BJ (cell line): ENCODE results near the gene PIGM. TPM values are rescaled to one million over a fixed set of nuclear protein-coding genes. Genes with fewer than 3 reads are reported as not detected.

Experiments used
- CTCF ChIA-PET: fragments of 350-600 bp; formaldehyde crosslinking; extraction: SDS; loops from one replicate; lab custom pipeline; 2021; ENCODE audit warnings: antibody characterized with exemption, inconsistent platforms; lab: Yijun Ruan, JAX
- POLR2A ChIA-PET: fragments of 300-600 bp; sonication (Branson Sonifier 250); formaldehyde crosslinking; extraction: SDS; loops from one replicate; lab custom pipeline; 2021; ENCODE audit warnings: antibody characterized with exemption; lab: Charles Lee
- DNase-seq: peaks from one replicate; pipeline ENCODE4 v3.0.0-alpha.2; 2011; ENCODE audit warnings: low read depth
- H3K27me3 ChIP-seq: 2 replicates; pipeline ENCODE4 v1.6.0; 2011; ENCODE audit warnings: low read length; ENCODE audit not compliant: control insufficient read depth, insufficient read depth
- H3K36me3 ChIP-seq: 2 replicates; pipeline ENCODE4 v1.5.1; 2011; ENCODE audit warnings: low read length; ENCODE audit not compliant: control insufficient read depth, insufficient read depth
- H3K4me3 ChIP-seq: 2 replicates; pipeline ENCODE4 v1.5.1; 2011; ENCODE audit warnings: low read depth, mild to moderate bottlenecking, control low read depth, low read length
- CTCF ChIP-seq: IDR thresholded peaks from 2 replicates; pipeline ENCODE4 v1.5.1; 2011; ENCODE audit warnings: low read depth, mild to moderate bottlenecking, control low read depth, inconsistent platforms, low read length, moderate library complexity; ENCODE audit not compliant: insufficient read depth
- polyA plus RNA-seq: library from polyadenylated mRNA; depleted of rRNA; stranded (reverse); fragments of >200 nt; gene quantifications from 2 replicates; pipeline ENCODE4 v1.2.3, GENCODE V29; 2011

Gene PIGM
- polyA plus RNA-seq, 1 experiment: 3.5 TPM

- ChIA-PET POLR2A (no interaction called here), CTCF (interaction anchor here (1.1 to 2.0 kb wide), 2 partner anchors 18 to 189 kb away, joined by 3 to 9 read pairs; no protein-coding TSS in a partner anchor)
- H3K36me3 ChIP-seq: no peaks in the 10 kb centered on the region
- H3K27me3 ChIP-seq: peaks cover 2% of the 10 kb centered on the region
- no peak overlapping the region for H3K4me3 ChIP-seq
- no peak for TF ChIP-seq CTCF
- DNase-seq: no peak
Observed at GRCh38 chr1:159988006-159988405, 43.8 kb downstream of the PIGM start.

GRCh38 chr1:159987186-159987585 is 44.6 kb downstream of the PIGM start:
- H3K36me3 ChIP-seq: no peaks in the 10 kb centered on the region
- TF ChIP-seq CTCF: no peak
- no peak overlapping the region for H3K4me3 ChIP-seq
- DNase-seq: no peak
- peaks cover 2% of the 10 kb centered on the region for H3K27me3 ChIP-seq
- CTCF ChIA-PET: interaction anchor here (0.9 to 2.4 kb wide), 3 partner anchors 8 to 49 kb away, joined by 3 to 10 read pairs (median 3); no protein-coding TSS in a partner anchor
- POLR2A ChIA-PET: no interaction called here

DNA sequence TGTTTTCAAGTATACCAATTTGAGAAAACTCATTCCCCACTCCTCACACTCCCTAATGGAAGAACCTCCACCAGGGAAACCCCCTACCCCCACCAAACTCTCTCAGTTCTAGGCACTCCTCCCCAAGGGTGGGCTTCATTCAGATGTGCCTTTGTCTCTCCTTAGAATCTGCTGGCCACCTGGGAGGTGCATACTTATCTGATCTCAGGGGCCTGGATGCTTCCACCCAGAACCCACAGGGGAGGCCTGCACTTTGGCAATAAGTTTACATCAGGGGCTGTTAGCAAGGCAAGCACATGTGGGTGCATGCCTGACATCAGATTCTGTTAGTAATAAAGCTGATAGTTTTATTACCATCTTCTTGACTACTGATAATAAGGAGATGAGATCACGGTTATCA is 45.3 kb downstream of the PIGM start:
- CTCF ChIA-PET: interaction anchor here (0.9 to 2.4 kb wide), 3 partner anchors 9 to 48 kb away, joined by 3 to 10 read pairs (median 3); no protein-coding TSS in a partner anchor
- DNase-seq: no peak
- no peak for TF ChIP-seq CTCF
- Histone ChIP-seq H3K4me3 (no peak overlapping the region), H3K27me3 (peaks cover 2% of the 10 kb centered on the region), H3K36me3 (no peaks in the 10 kb centered on the region)
- POLR2A ChIA-PET: no interaction called here

DNA sequence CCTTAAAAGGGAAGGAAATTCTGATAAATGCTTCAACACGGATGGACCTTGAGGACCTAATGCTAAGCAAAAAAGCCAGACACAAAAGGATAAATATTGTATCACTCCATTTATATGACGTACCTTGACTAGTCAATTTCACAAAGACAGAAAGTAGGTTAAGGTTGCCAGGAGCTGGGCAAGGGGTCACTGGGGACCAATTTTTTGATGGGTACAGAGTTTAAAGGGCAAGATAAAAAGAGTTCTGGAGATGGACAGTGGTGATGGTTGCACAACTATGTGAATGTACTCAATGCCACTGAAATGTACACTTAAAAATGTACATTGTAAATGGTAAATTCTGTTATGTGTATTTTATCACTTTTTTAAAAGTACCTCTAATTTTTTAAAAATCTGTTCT is 45.7 kb downstream of the PIGM start:
- CTCF ChIA-PET: interaction anchor here (2.4 kb wide), 1 partner anchor 21 kb away, joined by 10 read pairs; no protein-coding TSS in a partner anchor
- POLR2A ChIA-PET: no interaction called here
- peaks cover 2% of the 10 kb centered on the region for H3K27me3 ChIP-seq
- H3K36me3 ChIP-seq: no peaks in the 10 kb centered on the region
- no peak for TF ChIP-seq CTCF
- DNase-seq: no peak
- H3K4me3 ChIP-seq: no peak overlapping the region

DNA sequence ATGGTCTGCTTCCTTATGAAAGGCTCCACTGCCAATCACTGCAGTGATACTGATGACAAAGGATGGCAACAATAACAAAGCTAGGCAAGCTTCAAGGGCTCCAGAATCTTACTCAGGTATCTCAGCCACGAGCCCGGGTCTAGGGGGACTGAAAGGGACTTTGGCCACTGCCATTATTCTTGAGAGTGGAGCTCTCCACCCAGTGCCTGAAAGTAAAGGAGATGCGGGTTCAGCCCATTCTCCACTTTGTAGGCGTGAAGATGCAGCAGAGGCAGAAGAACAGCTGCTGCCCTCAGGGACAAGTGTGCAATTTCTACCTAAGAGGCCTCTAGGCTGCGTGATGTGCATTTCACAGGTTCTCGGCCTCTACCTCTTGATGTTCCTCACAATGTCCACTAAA is 46.3 kb downstream of the PIGM start:
- DNase-seq: no peak
- Histone ChIP-seq H3K27me3 (peaks cover 2% of the 10 kb centered on the region), H3K36me3 (no peaks in the 10 kb centered on the region), H3K4me3 (no peak overlapping the region)
- ChIA-PET CTCF (interaction anchor here (2.4 kb wide), 1 partner anchor 22 kb away, joined by 10 read pairs; no protein-coding TSS in a partner anchor), POLR2A (no interaction called here)
- no peak for TF ChIP-seq CTCF
